Liver (tissue), 3 donors: ENCODE data around the gene BIRC7.

Experiments
- ATF3 ChIP-seq: IDR thresholded peaks from 2 replicates; pipeline ENCODE4 v1.6.1; 2016; ENCODE audit warnings: antibody characterized with exemption
- CTCF ChIP-seq: fragments of 150-350 bp; IDR thresholded peaks from 2 replicates; pipeline ENCODE4 v1.5.1; 2017; ENCODE audit warnings: improper control_type of control experiment, low read depth, low read length; ENCODE audit not compliant: missing input control
- EGR1 ChIP-seq, 2 donors: IDR thresholded peaks; 2 replicates each; pipeline ENCODE4 v1.6.1; 2016 to 2018; ENCODE audit warnings: antibody characterized with exemption in 2 of 2, low read depth in 2 of 2
- HNF4A ChIP-seq, 2 donors: conservative IDR thresholded peaks; 2 replicates each; pipeline ENCODE4 v1.6.1; 2016; ENCODE audit warnings: antibody characterized with exemption in 2 of 2, mild to moderate bottlenecking in 2 of 2
- HNF4G ChIP-seq: IDR thresholded peaks from 2 replicates; pipeline ENCODE4 v1.6.1; 2016; ENCODE audit warnings: antibody characterized with exemption
- JUND ChIP-seq, 2 donors: IDR thresholded peaks; 2 replicates each; pipeline ENCODE4 v1.6.1; 2016; ENCODE audit warnings: antibody characterized with exemption in 2 of 2
- MAX ChIP-seq: IDR thresholded peaks from 2 replicates; pipeline ENCODE4 v1.6.1; 2016; ENCODE audit warnings: antibody characterized with exemption
- RAD21 ChIP-seq, 2 donors: IDR thresholded peaks; 2 replicates each; pipeline ENCODE4 v1.6.1; 2016; ENCODE audit warnings: antibody characterized with exemption in 2 of 2, mild to moderate bottlenecking in 2 of 2
- REST ChIP-seq: IDR thresholded peaks from 2 replicates; pipeline ENCODE4 v1.6.1; 2016; ENCODE audit warnings: antibody characterized with exemption, mild to moderate bottlenecking
- RXRA ChIP-seq, 2 donors: IDR thresholded peaks; 2 replicates each; pipeline ENCODE4 v1.6.1; 2017 to 2018; ENCODE audit warnings: antibody characterized with exemption in 2 of 2, mild to moderate bottlenecking in 1 of 2
- SP1 ChIP-seq: IDR thresholded peaks from 2 replicates; pipeline ENCODE4 v1.6.1; 2018; ENCODE audit warnings: antibody characterized with exemption, mild to moderate bottlenecking
- YY1 ChIP-seq: IDR thresholded peaks from 2 replicates; pipeline ENCODE4 v1.6.1; 2016; ENCODE audit warnings: antibody characterized with exemption, mild to moderate bottlenecking
- ZBTB33 ChIP-seq: IDR thresholded peaks from 2 replicates; pipeline ENCODE4 v1.6.1; 2016; ENCODE audit warnings: antibody characterized with exemption
- donor health status: healthy.
- donor health status: healthy.

- TF ChIP-seq CTCF (no peak), RXRA (IDR thresholded peaks at IDR 0.05) (no peak), RAD21 (IDR thresholded peaks at IDR 0.05) (no peak), JUND (IDR thresholded peaks at IDR 0.05) (no peak), ZBTB33 (no peak), YY1 (no peak), SP1 (no peak), HNF4A (conservative IDR thresholded peaks at IDR 0.05) (no peak), REST (no peak), ATF3 (no peak), EGR1 (IDR thresholded peaks at IDR 0.05; ENCODE audit: low read depth in 2 of 2) (no peak), MAX (no peak), HNF4G (no peak)
Measured at GRCh38 chr20:63254606-63255384, 19.1 kb downstream of the BIRC7 start.
